Muscle layer of duodenum (tissue), 2 donors: ENCODE measurements around the gene AP1S1.

Experiments
- H3K27ac ChIP-seq: one replicate; pipeline ENCODE4 v1.7.0; 2013; ENCODE audit warnings: mild to moderate bottlenecking, low read length
- H3K27me3 ChIP-seq: one replicate; pipeline ENCODE4 v1.7.0; 2013; ENCODE audit warnings: low read depth, mild to moderate bottlenecking, control low read depth, low read length
- H3K36me3 ChIP-seq, 2 donors: one replicate each; pipeline ENCODE4 v1.7.0; 2013; ENCODE audit warnings: low read length in 2 of 2, control low read depth in 1 of 2, mild to moderate bottlenecking in 1 of 2; ENCODE audit not compliant: insufficient read depth in 2 of 2, control insufficient read depth in 1 of 2
- H3K4me1 ChIP-seq, 2 donors: one replicate each; pipeline ENCODE4 v1.7.0; 2013; ENCODE audit warnings: low read length in 2 of 2, mild to moderate bottlenecking in 2 of 2, control low read depth in 1 of 2, moderate library complexity in 1 of 2; ENCODE audit not compliant: insufficient read depth in 2 of 2, control insufficient read depth in 1 of 2
- H3K4me3 ChIP-seq, 2 donors: one replicate each; pipeline ENCODE4 v1.7.0; 2013; ENCODE audit warnings: low read length in 2 of 2, low read depth in 1 of 2, mild to moderate bottlenecking in 1 of 2
- H3K9me3 ChIP-seq, 2 donors: one replicate each; pipeline ENCODE4 v1.7.0; 2013; ENCODE audit warnings: low read length in 2 of 2, control low read depth in 1 of 2, mild to moderate bottlenecking in 1 of 2; ENCODE audit not compliant: control insufficient read depth in 1 of 2
- donor health status: healthy.

Gene AP1S1

GRCh38 chr7:101138213-101138870 is 15.9 kb upstream of the AP1S1 start:
- H3K9me3 ChIP-seq = no peaks in the 10 kb centered on the region
- H3K4me3 ChIP-seq = no peak overlapping the region
- peaks cover 2 to 6% of the 10 kb centered on the region in 2 donors for H3K36me3 ChIP-seq

GRCh38 chr7:101140339-101140699 is 14.0 kb upstream of the AP1S1 start:
- peaks cover 4 to 11% of the 10 kb centered on the region in 2 donors for H3K4me1 ChIP-seq
- H3K4me3 ChIP-seq = no peak overlapping the region
- no peak overlapping the region for H3K27ac ChIP-seq
- no peaks in the 10 kb centered on the region for H3K9me3 ChIP-seq
- no peaks in the 10 kb centered on the region for H3K27me3 ChIP-seq
- peaks cover 0 to 6% of the 10 kb centered on the region in 2 donors for H3K36me3 ChIP-seq

More at GRCh38 chr7:101138213-101138870, 15.9 kb upstream of the AP1S1 start:
- H3K27ac ChIP-seq = peak overlapping the region; percentile 74
- H3K27me3 ChIP-seq = no peaks in the 10 kb centered on the region
- peaks cover 0 to 11% of the 10 kb centered on the region in 2 donors for H3K4me1 ChIP-seq

- peaks cover 4 to 11% of the 10 kb centered on the region in 2 donors for H3K4me1 ChIP-seq
- H3K4me3 ChIP-seq = no peak overlapping the region
- H3K27me3 ChIP-seq = no peaks in the 10 kb centered on the region
- no peaks in the 10 kb centered on the region for H3K9me3 ChIP-seq
- no peak overlapping the region for H3K27ac ChIP-seq
- H3K36me3 ChIP-seq = peaks cover 0 to 6% of the 10 kb centered on the region in 2 donors
Measured at GRCh38 chr7:101140746-101141382, 13.4 kb upstream of the AP1S1 start.

- no peaks in the 10 kb centered on the region for H3K9me3 ChIP-seq
- H3K4me3 ChIP-seq = no peak overlapping the region
- no peaks in the 10 kb centered on the region for H3K27me3 ChIP-seq
- H3K36me3 ChIP-seq = peaks cover 0 to 3% of the 10 kb centered on the region in 2 donors
- no peak overlapping the region for H3K27ac ChIP-seq
- H3K4me1 ChIP-seq = peaks cover 6 to 15% of the 10 kb centered on the region in 2 donors
Measured at GRCh38 chr7:101151908-101152651, 2.2 kb upstream of the AP1S1 start.

GRCh38 chr7:101154693-101155102 is 422 bp downstream of the AP1S1 start:
- no peak overlapping the region for H3K27ac ChIP-seq
- no peaks in the 10 kb centered on the region for H3K9me3 ChIP-seq
- peak overlapping the region; percentile 61 to 74 for H3K4me3 ChIP-seq
- H3K27me3 ChIP-seq = no peaks in the 10 kb centered on the region
- H3K36me3 ChIP-seq = peaks cover 4 to 18% of the 10 kb centered on the region in 2 donors
- peaks cover 6 to 15% of the 10 kb centered on the region in 2 donors for H3K4me1 ChIP-seq

- peaks cover 6 to 15% of the 10 kb centered on the region in 2 donors for H3K4me1 ChIP-seq
- no peak overlapping the region for H3K27ac ChIP-seq
- H3K36me3 ChIP-seq = peaks cover 4 to 24% of the 10 kb centered on the region in 2 donors
Measured at GRCh38 chr7:101155303-101155702, 1.0 kb downstream of the AP1S1 start.

GRCh38 chr7:101156277-101156676 is 2.0 kb downstream of the AP1S1 start:
- Histone ChIP-seq H3K27me3 (no peaks in the 10 kb centered on the region), H3K9me3 (no peaks in the 10 kb centered on the region), H3K36me3 (peaks cover 4 to 26% of the 10 kb centered on the region in 2 donors), H3K27ac (no peak overlapping the region), H3K4me3 (no peak overlapping the region), H3K4me1 (peaks cover 6 to 15% of the 10 kb centered on the region in 2 donors)

More at GRCh38 chr7:101155303-101155702, 1.0 kb downstream of the AP1S1 start:
- peak overlapping the region; percentile 61 to 74 for H3K4me3 ChIP-seq
- H3K27me3 ChIP-seq = no peaks in the 10 kb centered on the region
- no peaks in the 10 kb centered on the region for H3K9me3 ChIP-seq

GRCh38 chr7:101156866-101157589 is 2.8 kb downstream of the AP1S1 start:
- Histone ChIP-seq H3K4me1 (peaks cover 6 to 15% of the 10 kb centered on the region in 2 donors), H3K9me3 (no peaks in the 10 kb centered on the region), H3K27me3 (no peaks in the 10 kb centered on the region), H3K4me3 (no peak overlapping the region), H3K36me3 (peaks cover 4 to 26% of the 10 kb centered on the region in 2 donors), H3K27ac (no peak overlapping the region)

- no peaks in the 10 kb centered on the region for H3K9me3 ChIP-seq
- no peak overlapping the region for H3K27ac ChIP-seq
- H3K4me1 ChIP-seq = peaks cover 6 to 33% of the 10 kb centered on the region in 2 donors
- peaks cover 20% of the 10 kb centered on the region for H3K27me3 ChIP-seq
- H3K4me3 ChIP-seq = no peak overlapping the region
- H3K36me3 ChIP-seq = peaks cover 4 to 26% of the 10 kb centered on the region in 2 donors
Measured at GRCh38 chr7:101159696-101160674, 5.7 kb downstream of the AP1S1 start.

- Histone ChIP-seq H3K9me3 (no peaks in the 10 kb centered on the region), H3K27me3 (peaks cover 26% of the 10 kb centered on the region), H3K4me3 (no peak overlapping the region), H3K36me3 (peaks cover 4 to 26% of the 10 kb centered on the region in 2 donors), H3K4me1 (peaks cover 3 to 33% of the 10 kb centered on the region in 2 donors), H3K27ac (no peak overlapping the region)
Measured at GRCh38 chr7:101160910-101161309, 6.6 kb downstream of the AP1S1 start.
